Measurements from ENCODE around the gene KAT2B.
"Not testable (repeated sequence)": the region's sequence is repeated elsewhere in the genome, so short reads cannot be mapped to it uniquely, and the experiment has no call there.

KAT2B gene

GRCh38 chr3:20023623-20024405 lies 16.4 kb upstream of the KAT2B start:
- H3K79me2 ChIP-seq (ENCODE audit: control insufficient read depth, insufficient read depth, low read length, unreplicated experiment): no peaks in the 10 kb centered on the region
- no peaks in the 10 kb centered on the region for H3K36me3 ChIP-seq (ENCODE audit: insufficient read depth, low read length)
- no peak overlapping the region for H3K27ac ChIP-seq (ENCODE audit: low read depth, low read length)
- no peaks in the 10 kb centered on the region for H3K27me3 ChIP-seq (ENCODE audit: insufficient read depth, low read length)
- no peak overlapping the region for H3K4me3 ChIP-seq (ENCODE audit: low read depth, low read length)
- no peaks in the 10 kb centered on the region for H3K4me1 ChIP-seq (ENCODE audit: control insufficient read depth, insufficient read depth, low read length, unreplicated experiment)
- no peak overlapping the region for H2AFZ ChIP-seq (ENCODE audit: low read length, unreplicated experiment)

- no peaks in the 10 kb centered on the region for H3K36me3 ChIP-seq (ENCODE audit: insufficient read depth, low read length)
- no peaks in the 10 kb centered on the region for H3K79me2 ChIP-seq (ENCODE audit: control insufficient read depth, insufficient read depth, low read length, unreplicated experiment)
- H3K27ac ChIP-seq (ENCODE audit: low read depth, low read length): no peak overlapping the region
- no peaks in the 10 kb centered on the region for H3K4me1 ChIP-seq (ENCODE audit: control insufficient read depth, insufficient read depth, low read length, unreplicated experiment)
- no peaks in the 10 kb centered on the region for H3K27me3 ChIP-seq (ENCODE audit: insufficient read depth, low read length)
- H2AFZ ChIP-seq (ENCODE audit: low read length, unreplicated experiment): no peak overlapping the region
- no peak overlapping the region for H3K4me3 ChIP-seq (ENCODE audit: low read depth, low read length)
Observed at GRCh38 chr3:20027136-20027535, 13.1 kb upstream of the KAT2B start.

DNA sequence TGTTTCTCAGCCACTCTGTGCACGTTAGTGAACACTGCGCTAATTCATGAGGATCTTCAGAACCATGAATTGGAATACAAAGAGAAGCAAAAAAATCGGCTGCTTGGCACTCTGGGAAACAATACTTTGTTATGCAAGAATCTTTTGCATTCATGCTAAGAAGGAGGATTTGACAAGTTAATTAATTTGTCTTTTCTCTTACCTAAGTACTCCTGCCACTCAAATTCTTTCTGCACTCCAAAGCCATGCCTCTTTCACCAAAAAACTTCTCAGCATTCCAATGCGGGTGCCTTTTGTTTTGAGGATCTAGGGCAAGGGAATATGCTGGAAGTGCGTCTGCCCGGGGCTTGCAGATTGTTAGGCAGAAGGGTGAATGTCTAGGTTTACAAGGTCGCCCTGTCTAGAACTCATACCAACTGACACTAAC lies 11.3 kb upstream of the KAT2B start:
- H3K36me3 ChIP-seq (ENCODE audit: insufficient read depth, low read length): no peaks in the 10 kb centered on the region
- H3K4me1 ChIP-seq (ENCODE audit: control insufficient read depth, insufficient read depth, low read length, unreplicated experiment): no peaks in the 10 kb centered on the region
- H3K27me3 ChIP-seq (ENCODE audit: insufficient read depth, low read length): no peaks in the 10 kb centered on the region
- no peak overlapping the region for H3K27ac ChIP-seq (ENCODE audit: low read depth, low read length)
- H2AFZ ChIP-seq (ENCODE audit: low read length, unreplicated experiment): no peak overlapping the region
- H3K79me2 ChIP-seq (ENCODE audit: control insufficient read depth, insufficient read depth, low read length, unreplicated experiment): no peaks in the 10 kb centered on the region
- H3K4me3 ChIP-seq (ENCODE audit: low read depth, low read length): no peak overlapping the region

GRCh38 chr3:20031939-20032338 lies 8.3 kb upstream of the KAT2B start:
- H3K79me2 ChIP-seq (ENCODE audit: control insufficient read depth, insufficient read depth, low read length, unreplicated experiment); H2AFZ ChIP-seq (ENCODE audit: low read length, unreplicated experiment); H3K4me3 ChIP-seq (ENCODE audit: low read depth, low read length); H3K36me3 ChIP-seq (ENCODE audit: insufficient read depth, low read length); H3K27me3 ChIP-seq (ENCODE audit: insufficient read depth, low read length); H3K27ac ChIP-seq (ENCODE audit: low read depth, low read length); H3K4me1 ChIP-seq (ENCODE audit: control insufficient read depth, insufficient read depth, low read length, unreplicated experiment): not testable (repeated sequence)

DNA sequence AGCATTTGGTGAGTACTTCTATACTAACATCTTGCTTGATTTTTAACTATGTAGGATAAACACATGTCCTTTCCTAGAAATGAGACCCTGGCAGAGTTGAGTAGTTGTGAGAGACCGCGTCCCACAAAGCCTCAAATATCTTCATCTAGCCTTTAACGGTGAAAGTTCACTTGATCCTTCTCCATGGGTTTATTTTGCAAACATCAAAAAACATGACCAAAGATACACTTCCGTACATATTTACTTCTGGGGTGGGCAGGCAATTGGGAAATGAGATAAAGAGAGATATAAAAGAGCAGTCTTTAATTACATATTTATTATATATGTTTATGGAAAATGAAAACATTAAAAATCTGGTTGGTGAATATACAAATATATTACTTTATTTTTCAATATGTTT lies 5.2 kb upstream of the KAT2B start:
- H3K36me3 ChIP-seq (ENCODE audit: insufficient read depth, low read length): no peaks in the 10 kb centered on the region
- no peak overlapping the region for H3K27ac ChIP-seq (ENCODE audit: low read depth, low read length)
- no peaks in the 10 kb centered on the region for H3K79me2 ChIP-seq (ENCODE audit: control insufficient read depth, insufficient read depth, low read length, unreplicated experiment)
- H3K4me1 ChIP-seq (ENCODE audit: control insufficient read depth, insufficient read depth, low read length, unreplicated experiment): peaks cover 7% of the 10 kb centered on the region
- H2AFZ ChIP-seq (ENCODE audit: low read length, unreplicated experiment): no peak overlapping the region
- no peak overlapping the region for H3K4me3 ChIP-seq (ENCODE audit: low read depth, low read length)
- H3K27me3 ChIP-seq (ENCODE audit: insufficient read depth, low read length): no peaks in the 10 kb centered on the region

DNA sequence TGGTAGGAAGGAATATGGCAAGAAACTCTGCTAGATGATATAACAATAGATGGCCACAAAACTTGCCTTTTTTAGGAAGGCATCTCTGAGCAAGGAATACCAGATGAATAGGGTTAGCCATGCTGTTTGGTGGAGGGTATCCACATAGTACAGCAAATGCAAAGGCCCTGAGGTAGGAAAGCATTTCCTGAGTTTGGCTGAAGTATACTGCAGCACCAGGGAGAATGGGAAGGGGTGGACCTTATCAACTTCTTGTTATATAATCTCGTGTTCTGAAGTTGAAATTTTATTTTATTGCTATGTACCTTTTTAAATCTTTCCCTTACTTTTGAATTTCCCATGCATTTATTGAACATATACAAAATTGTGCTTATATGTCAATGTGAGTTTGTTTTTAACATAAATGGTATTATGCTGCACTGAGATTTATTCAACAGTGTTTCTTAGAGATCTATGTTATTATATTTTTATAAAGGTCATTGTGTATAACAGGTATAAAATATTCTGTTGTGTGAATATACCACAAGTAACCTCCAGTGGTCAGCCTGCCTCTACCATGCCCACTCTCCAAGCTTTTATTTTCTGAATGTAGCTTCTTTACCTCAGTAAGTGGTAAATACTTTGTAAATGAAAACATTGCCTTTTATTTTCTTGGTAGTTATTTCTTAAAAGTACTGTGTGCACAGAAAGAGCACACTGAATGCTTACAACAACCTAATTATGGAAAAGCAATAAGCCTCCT lies 2.8 kb upstream of the KAT2B start:
- no peak overlapping the region for H3K4me3 ChIP-seq (ENCODE audit: low read depth, low read length)
- H2AFZ ChIP-seq (ENCODE audit: low read length, unreplicated experiment): no peak overlapping the region
- no peaks in the 10 kb centered on the region for H3K27me3 ChIP-seq (ENCODE audit: insufficient read depth, low read length)
- no peak overlapping the region for H3K27ac ChIP-seq (ENCODE audit: low read depth, low read length)
- H3K36me3 ChIP-seq (ENCODE audit: insufficient read depth, low read length): no peaks in the 10 kb centered on the region
- no peaks in the 10 kb centered on the region for H3K79me2 ChIP-seq (ENCODE audit: control insufficient read depth, insufficient read depth, low read length, unreplicated experiment)
- H3K4me1 ChIP-seq (ENCODE audit: control insufficient read depth, insufficient read depth, low read length, unreplicated experiment): peaks cover 14% of the 10 kb centered on the region

DNA sequence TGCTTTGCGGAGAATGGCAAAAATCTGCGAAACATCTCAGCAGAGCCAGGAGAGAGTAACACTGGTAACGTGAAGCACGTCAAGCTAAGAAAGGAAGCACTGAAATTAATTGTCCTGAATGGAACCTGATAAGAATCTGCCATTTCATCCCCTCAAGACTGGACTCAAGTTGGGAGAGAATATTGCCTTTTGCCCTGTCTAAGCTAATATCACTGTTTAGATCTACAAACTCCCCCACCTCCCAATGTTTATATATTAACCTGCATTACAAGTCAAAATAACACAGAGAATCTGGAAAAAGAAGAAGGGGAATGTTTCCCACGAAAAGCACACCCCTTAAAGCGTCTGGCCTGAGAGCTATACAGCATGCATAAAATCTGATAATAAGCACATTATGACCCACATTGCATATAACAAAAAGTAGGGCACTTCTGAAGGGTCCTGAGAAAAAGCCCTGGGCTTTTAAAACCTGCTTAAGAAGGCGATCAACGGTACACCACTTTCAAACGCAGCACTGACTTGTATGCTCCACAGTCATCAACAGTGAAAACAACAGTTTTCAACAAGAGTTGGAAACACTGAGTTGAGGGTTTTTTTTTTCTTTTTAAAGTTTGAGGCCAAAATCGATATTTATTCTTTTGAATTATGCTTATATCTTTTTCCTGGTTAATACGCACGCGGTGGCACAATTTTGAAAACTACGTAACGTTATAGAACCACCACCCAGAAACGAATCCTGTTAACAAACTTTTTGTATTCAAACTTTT lies 1.4 kb upstream of the KAT2B start:
- peak overlapping the region; percentile 89 for H3K4me3 ChIP-seq (ENCODE audit: low read depth, low read length)
- H3K4me1 ChIP-seq (ENCODE audit: control insufficient read depth, insufficient read depth, low read length, unreplicated experiment): peaks cover 20% of the 10 kb centered on the region
- H3K79me2 ChIP-seq (ENCODE audit: control insufficient read depth, insufficient read depth, low read length, unreplicated experiment): no peaks in the 10 kb centered on the region
- peak overlapping the region; percentile 92 for H2AFZ ChIP-seq (ENCODE audit: low read length, unreplicated experiment)
- no peak overlapping the region for H3K27ac ChIP-seq (ENCODE audit: low read depth, low read length)
- H3K27me3 ChIP-seq (ENCODE audit: insufficient read depth, low read length): no peaks in the 10 kb centered on the region
- H3K36me3 ChIP-seq (ENCODE audit: insufficient read depth, low read length): no peaks in the 10 kb centered on the region

DNA sequence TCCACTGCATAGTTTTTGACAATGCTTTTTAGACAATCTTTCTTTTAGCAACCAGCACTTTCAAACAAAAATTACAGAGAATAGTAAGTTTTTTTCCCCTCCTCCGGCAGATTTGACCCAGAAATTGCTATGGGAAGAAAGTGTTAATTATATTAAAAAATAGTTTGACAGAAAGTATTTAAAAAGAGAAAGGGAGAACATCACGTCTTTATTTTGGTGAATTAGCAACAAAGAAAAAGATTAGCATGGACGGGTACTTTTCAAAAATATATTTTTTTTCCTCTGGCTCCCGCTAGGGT lies 831 bp upstream of the KAT2B start:
- peak overlapping the region; percentile 92 for H2AFZ ChIP-seq (ENCODE audit: low read length, unreplicated experiment)
- peaks cover 20% of the 10 kb centered on the region for H3K4me1 ChIP-seq (ENCODE audit: control insufficient read depth, insufficient read depth, low read length, unreplicated experiment)
- no peak overlapping the region for H3K27ac ChIP-seq (ENCODE audit: low read depth, low read length)
- no peaks in the 10 kb centered on the region for H3K79me2 ChIP-seq (ENCODE audit: control insufficient read depth, insufficient read depth, low read length, unreplicated experiment)
- no peaks in the 10 kb centered on the region for H3K36me3 ChIP-seq (ENCODE audit: insufficient read depth, low read length)
- no peaks in the 10 kb centered on the region for H3K27me3 ChIP-seq (ENCODE audit: insufficient read depth, low read length)
- H3K4me3 ChIP-seq (ENCODE audit: low read depth, low read length): peak overlapping the region; percentile 89

DNA sequence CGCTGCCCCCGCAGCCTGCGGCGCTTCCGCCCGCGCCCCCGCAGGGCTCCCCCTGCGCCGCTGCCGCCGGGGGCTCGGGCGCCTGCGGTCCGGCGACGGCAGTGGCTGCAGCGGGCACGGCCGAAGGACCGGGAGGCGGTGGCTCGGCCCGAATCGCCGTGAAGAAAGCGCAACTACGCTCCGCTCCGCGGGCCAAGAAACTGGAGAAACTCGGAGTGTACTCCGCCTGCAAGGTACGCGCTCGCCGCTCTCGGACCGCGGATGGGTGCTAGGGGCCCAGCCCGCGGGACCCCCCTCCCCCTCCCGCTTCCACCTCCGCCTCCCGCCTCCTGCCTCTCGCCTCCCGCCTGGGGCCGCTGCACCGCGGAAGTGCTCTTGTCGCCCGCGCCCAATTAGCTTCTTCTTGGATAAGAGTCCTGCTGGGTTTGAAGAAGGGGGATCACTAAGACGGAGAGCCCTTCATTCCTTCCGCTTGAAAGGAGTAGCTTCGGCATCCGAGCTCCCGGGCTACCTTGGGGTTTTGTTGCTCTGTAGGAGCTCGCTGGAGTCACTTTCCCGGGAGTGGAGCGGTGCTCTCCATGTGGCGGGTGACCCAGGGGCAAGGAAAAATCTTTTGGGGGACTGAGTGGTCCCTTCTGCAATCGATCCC lies 426 bp downstream of the KAT2B start:
- Histone ChIP-seq H2AFZ (ENCODE audit: low read length, unreplicated experiment) (peak overlapping the region; percentile 27), H3K4me3 (ENCODE audit: low read depth, low read length) (peak overlapping the region; percentile 82)

DNA sequence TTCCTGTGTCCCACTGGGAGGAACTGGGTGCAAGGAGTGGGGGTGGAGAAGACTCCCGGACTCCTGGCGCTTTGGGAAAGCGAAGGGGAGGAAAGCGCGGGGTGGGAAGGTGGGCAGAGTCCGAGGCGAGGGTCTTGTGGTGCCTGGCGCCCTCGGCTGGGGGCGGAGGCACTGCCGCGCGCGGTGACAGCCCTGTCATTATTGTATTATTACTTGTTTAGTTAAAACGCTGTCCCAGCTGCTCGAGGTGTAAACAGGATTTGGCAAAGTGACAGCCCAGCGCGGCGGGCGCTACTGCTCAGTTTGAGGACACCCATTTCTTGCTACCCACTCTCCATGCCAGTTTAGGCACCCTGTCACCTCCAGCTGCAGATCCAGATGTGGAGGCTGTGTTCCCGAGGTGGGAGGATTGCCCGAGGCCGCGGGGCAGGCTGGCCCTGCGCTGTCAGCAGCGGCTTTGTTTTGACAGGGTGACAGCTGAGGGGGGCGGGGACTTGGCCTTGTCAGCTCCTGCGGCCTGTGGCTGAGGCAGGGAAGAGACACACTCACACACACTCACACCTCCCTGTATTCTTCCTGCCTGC lies 1.0 kb downstream of the KAT2B start:
- Histone ChIP-seq H3K27me3 (ENCODE audit: insufficient read depth, low read length) (no peaks in the 10 kb centered on the region), H3K79me2 (ENCODE audit: control insufficient read depth, insufficient read depth, low read length, unreplicated experiment) (no peaks in the 10 kb centered on the region), H3K4me1 (ENCODE audit: control insufficient read depth, insufficient read depth, low read length, unreplicated experiment) (peaks cover 20% of the 10 kb centered on the region), H3K4me3 (ENCODE audit: low read depth, low read length) (peak overlapping the region; percentile 82), H3K27ac (ENCODE audit: low read depth, low read length) (no peak overlapping the region), H2AFZ (ENCODE audit: low read length, unreplicated experiment) (peak overlapping the region; percentile 27), H3K36me3 (ENCODE audit: insufficient read depth, low read length) (no peaks in the 10 kb centered on the region)

More for the DNA sequence above, 426 bp downstream of the KAT2B start:
- H3K4me1 ChIP-seq (ENCODE audit: control insufficient read depth, insufficient read depth, low read length, unreplicated experiment): peaks cover 20% of the 10 kb centered on the region
- no peaks in the 10 kb centered on the region for H3K36me3 ChIP-seq (ENCODE audit: insufficient read depth, low read length)
- no peaks in the 10 kb centered on the region for H3K79me2 ChIP-seq (ENCODE audit: control insufficient read depth, insufficient read depth, low read length, unreplicated experiment)
- no peak overlapping the region for H3K27ac ChIP-seq (ENCODE audit: low read depth, low read length)
- no peaks in the 10 kb centered on the region for H3K27me3 ChIP-seq (ENCODE audit: insufficient read depth, low read length)

All from ACC112 (cell line).